Measurements from ENCODE around the gene JOSD1.
"Not testable (repeated sequence)": the region's sequence is repeated elsewhere in the genome, so short reads cannot be mapped to it uniquely, and the experiment has no call there.

JOSD1 gene

DNA sequence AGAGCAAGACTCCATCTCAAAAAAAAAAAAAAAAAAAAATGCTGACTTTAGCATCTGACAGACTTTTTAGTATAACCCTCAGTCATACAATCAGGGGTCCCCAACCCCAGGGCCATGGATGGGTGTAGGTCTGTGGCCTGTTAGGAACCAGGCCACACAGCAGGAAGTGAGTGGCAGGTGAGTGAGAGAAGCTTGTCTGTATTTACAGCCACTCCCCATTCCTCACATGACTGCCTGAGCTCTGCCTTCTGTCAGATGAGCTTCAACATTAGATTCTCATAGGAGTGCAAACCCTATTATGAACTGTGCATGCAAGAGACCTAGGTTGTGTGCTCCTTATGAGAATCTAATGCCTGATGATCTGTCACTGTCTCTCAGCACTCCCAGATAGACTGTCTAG lies 47.9 kb downstream of the JOSD1 start:
- intact Hi-C loops (cut with DNase I): no loop called here

DNA sequence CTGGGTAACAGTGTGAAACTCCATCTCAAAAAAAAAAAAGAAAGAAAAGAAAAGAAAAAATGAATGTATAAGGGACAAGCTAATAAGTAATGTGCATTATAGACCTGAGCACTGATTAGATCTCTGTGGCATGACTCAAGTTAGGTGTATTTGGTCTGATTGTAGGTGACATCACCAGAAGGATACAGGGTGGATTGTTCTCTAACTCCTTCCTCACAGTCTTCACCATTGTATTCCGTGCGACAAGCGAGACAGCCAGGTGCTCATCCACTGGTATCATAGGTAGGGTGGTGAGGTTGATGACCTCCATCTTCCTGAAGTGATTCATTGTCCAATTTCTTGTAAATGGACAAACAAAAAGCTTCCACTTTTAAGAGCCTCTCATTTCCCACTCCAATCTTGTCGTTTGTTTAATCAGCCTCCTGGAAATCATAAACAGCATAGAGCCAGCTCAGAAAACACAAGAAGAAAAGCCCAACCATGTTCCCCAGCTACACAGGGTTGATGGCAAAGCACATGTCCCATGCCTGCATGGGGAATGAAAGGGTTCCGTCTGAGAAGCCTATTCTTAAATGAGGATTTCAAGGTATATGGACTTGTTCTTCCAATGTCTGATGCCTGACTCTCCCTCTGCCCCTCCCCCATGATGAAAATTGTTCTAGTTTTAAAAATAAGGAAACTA lies 50.8 kb downstream of the JOSD1 start:
- DNase-seq: no peak
- intact Hi-C loops (cut with DNase I): no loop called here

More for the DNA sequence above, 47.9 kb downstream of the JOSD1 start:
- DNase-seq: no peak

DNA sequence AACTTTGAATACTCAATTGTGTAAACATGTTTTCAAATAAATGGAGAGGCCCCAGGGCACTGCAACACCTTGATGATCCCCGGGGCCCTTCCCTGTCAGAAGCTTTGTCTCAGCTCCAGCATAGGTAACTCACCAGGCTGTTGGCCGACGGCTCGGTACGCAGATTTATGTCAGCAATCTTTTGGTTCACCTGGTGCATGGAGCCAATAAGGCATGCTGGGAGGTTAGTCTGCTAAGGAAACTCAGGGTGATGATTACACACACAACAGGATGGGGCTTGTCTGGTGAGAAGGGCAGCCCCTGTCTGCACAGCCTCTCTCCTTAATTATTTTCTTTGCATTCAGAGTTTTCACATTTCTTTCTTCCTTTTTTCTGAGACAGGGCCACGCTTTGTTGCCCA lies 55.3 kb downstream of the JOSD1 start:
- intact Hi-C loops (cut with DNase I): no loop called here
- DNase-seq: no peak

DNA sequence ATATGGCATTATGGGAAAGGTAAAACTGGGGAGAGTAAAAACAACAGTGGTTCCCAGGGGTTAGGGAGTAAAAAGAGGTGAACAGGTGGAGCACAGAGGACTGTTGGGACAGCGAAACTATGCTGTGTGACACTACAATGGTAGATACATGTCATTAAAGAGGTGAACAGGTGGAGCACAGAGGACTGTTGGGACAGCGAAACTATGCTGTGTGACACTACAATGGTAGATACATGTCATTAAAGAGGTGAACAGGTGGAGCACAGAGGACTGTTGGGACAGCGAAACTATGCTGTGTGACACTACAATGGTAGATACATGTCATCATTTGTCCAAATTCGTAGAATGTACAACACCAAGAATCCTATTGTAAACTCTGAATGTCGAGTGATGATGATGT lies 56.5 kb downstream of the JOSD1 start:
- DNase-seq; intact Hi-C loops (cut with DNase I): not testable (repeated sequence)

DNA sequence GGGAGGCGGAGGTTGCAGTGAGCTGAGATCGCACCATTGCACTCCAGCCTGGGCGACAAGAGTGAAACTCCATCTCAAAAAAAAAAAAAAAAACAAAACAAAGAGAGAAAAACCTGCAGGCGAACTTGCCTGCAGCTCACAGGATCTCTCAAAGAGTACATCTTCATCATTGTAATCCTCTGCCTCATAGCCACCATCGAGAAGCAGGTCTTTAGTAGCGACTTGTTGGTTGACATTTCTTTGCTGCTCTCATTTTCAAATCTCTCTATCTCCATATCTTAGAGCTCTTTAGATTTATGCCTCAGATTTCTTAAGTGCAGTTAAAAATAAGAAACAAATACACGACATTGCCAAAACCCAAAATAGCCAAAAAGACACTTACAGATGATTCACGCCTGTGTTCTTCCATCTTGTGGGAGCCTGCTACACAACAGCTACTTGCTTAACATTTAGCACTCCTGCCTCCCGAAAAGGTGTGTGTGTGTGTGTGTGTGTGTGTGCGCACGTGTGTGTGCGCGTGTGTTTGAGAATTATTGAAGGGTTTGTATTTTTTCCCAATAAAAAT lies 59.2 kb downstream of the JOSD1 start:
- DNase-seq: no peak
- intact Hi-C loops (cut with DNase I): no loop called here

DNA sequence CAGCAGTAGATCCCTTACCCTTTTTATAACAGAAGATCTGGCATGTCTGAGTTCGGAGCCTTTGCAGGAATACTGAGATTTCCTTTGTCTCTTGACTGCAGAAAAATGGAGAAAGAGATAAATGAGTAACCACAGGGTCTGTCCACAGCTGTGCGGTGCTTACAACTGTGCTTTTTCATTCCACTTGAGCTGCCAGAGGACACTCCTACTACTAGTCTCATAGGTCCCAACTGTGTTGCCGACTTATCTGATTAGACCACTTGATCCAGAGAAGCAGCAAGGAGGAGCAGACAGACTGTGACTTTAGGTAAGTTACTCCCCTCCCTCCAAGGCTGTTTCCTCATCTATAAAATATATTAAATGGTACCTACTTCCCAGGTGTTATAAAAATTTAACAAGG lies 62.0 kb downstream of the JOSD1 start:
- intact Hi-C loops (cut with DNase I): no loop called here
- no peak for DNase-seq

DNA sequence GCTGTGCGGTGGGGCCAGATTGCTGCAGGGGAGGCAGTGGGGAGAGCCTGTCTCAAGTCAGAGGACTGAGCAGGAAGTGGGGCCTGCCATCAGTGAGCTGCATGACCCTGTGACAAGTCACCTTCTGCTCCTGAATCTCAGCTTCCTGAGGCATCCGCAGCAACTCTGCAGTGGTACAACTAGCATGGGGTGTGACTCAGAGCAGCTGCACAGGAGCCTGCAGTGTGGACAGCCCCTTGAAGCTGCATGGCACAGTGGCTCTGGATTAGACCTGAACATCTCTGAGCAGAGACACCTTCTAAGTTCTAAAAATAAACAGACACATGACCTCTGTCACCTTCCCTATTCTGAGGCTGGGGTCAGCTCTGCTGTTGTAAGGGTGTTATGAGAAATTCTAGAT lies 62.5 kb downstream of the JOSD1 start:
- DNase-seq: no peak
- intact Hi-C loops (cut with DNase I): no loop called here

All from head of caudate nucleus (tissue), 42 donors.